Non-pigmented ciliary epithelial cell (primary cell): ENCODE results near the gene CAMSAP1.

Source experiments
- DNase-seq: peaks from one replicate; pipeline ENCODE4 v3.0.0-alpha.2; 2010; ENCODE audit warnings: low read depth

CAMSAP1 gene

DNA sequence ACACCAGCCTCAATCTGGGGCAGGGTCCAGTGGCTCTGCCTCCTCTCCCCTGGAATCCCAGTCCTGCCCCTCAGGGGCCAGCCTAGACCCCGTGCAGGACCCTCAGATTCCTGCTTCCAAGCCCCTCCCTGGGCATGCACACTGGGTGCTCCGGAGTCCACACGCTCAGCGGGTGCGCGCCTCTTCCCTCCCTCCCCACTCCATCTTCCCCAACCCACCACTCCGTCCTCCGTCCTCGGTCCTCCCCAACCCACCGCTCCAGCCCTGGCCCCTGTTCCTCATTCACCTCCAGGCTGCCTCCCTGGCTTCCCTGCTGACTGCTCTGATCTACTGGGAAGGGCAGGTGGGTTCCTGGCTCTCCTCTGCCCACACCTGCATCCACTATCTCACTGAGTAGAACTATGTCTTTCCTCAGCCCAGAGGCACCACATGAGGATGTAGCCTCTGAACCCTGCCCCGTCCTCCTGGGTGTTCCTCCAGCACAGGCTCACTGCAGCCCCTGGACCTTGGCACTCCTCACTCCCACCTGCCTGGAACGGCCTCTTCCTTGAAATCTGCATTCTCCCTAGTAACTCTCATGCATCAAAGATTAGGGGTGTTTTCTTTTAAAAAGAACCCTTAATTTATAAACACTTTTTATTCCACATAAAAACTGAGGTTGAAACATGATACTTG, 92.8 kb downstream of the CAMSAP1 start:
- no peak for DNase-seq

DNA sequence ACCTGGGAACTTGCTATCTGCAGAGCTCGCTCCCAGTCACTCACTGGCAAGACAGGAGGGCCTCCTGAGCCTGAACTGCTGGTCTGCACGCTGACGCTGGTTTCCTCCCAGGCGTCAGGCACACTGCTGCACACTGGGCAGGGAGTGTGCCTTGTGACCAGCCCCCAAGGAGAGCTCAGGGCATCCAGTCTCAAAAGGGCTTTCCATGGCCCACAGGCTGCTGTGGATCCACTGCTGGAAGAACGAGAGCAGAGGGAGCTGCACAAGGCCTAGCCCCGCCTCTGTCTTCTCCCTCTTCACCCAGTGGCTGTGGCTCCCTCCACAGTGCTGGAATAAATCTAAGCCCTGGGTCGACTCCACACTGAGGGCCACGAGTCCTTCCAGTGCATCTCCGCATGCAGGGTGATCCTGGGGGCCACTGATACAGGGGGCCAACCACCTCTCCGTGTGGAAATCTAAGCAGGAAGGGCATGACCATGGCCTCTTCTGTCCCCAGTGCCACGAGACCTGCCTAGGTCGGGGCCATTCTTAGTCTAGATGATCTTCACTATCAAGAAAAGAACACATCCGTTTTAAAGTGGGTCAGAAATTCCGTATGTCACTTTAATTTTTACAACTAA, 93.6 kb downstream of the CAMSAP1 start:
- DNase-seq: no peak

DNA sequence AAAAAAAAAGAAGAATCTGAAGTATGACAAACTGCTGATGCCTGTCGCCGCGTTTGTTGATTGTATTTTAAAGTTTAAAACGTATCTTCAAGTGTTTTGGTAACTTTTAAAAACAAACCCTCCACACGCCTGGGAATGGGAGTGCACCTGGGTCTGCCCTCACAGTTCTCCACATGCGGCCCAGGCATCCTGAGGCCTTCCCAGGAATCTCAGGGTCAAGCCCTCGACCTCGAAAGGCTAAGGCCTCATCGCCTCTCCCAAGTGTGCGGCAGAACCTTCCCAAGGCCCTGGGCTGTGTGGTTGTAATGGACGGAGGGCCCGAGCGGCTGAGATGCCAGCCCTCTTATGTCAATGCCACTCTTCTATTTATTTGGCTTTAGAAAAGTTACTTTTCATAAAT, 94.4 kb downstream of the CAMSAP1 start:
- no peak for DNase-seq

DNA sequence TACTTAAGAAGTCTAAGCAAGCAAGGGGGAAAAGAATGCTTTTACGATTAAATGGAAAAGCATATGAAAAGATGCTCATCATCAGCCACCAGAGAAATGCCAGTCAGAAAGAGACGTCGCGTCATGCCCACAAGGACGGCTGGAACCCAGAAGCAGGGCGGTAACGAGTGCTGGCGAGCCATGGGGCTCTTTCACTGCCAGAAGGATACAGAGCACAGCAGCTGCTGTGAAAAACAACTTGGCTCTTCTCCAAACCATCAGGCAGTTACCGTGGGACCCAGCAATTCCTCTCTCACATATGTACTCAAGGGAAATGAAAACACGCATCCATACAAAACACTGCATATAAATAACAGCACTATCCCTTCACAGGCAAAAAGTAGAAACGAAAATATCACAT, 95.5 kb downstream of the CAMSAP1 start:
- DNase-seq: no peak

DNA sequence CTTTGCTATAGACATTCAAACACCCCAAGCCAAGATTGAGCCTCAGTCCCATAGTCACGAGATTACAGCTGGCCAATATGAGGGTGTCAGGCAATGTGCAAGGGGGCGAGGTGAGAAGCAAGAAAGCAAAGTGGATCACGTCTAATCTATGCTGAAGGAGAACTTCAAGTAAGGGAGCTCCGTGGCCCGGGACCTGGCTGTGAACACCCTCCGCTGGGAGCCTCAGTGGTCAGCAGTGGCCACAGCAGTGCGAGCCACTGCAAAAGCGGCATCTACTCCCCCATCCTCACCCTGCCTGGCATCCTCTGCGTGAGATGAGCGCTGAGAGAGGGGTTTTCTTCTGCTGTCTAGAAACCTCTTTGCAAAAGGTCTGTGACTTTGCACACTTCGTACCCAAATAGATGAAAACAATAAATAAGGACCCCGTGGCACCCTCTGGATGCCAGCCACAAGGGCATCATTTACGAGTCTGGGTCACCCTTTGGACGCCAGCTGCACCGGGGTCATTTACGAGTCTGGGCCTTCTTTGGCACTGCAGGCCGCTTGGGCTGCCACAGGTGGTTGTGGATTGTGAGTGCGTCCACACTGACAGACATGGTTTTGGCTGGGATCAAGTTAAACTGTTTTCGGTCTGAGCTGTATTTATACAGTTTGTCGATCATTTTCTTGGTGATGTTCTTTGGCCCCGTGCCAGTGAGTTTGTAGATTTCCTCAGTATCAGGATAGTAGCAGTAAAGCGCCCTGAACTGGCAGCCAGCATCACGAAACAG, 96.4 kb downstream of the CAMSAP1 start:
- DNase-seq: no peak

DNA sequence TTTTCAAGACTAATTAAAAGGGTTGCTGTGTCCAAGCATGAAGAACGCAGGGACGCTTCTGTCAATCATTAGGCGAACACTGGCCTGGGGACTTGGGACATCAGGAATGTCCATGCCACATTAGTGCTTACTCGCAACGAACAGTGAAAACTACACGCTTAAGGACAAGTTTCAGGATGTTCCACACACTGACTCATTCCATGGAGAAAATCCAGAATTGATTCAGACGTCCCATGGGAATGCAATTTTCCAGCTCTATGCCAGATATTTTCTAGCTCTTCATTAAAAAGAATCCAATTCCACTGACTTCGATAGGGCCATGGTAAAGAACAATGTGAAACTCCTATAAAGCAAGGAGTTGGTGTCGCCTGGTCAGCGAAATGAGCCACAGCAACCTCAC, 98.2 kb downstream of the CAMSAP1 start:
- DNase-seq: no peak

DNA sequence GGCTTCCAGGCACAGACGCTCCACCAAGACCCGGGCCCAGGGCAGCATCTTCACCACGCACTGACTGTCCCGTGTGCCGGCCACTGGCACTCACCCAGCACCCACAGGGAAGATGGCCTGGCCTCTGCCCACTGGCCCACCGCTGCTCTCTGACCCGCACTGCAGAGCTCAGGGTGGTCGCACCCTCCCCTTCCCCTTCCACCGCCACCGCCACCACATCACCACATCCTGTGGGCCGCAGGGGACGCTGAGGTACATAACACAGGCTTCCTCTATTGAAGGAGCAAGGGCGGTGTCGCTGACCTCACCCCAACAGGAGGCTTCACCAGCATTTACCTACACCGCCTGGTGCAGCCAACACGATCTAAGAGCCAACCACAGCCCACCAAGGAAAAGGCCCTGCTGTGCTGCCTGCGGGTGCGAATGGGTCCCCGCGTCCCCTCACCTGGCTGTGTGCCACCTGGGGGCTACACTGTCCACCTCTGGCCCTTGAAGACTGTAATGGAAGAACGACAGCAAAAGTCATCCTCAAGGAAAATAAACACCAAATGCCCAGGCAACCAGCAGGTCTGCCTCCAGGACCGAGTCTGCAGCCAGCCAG, 101.8 kb downstream of the CAMSAP1 start:
- DNase-seq: no peak

DNA sequence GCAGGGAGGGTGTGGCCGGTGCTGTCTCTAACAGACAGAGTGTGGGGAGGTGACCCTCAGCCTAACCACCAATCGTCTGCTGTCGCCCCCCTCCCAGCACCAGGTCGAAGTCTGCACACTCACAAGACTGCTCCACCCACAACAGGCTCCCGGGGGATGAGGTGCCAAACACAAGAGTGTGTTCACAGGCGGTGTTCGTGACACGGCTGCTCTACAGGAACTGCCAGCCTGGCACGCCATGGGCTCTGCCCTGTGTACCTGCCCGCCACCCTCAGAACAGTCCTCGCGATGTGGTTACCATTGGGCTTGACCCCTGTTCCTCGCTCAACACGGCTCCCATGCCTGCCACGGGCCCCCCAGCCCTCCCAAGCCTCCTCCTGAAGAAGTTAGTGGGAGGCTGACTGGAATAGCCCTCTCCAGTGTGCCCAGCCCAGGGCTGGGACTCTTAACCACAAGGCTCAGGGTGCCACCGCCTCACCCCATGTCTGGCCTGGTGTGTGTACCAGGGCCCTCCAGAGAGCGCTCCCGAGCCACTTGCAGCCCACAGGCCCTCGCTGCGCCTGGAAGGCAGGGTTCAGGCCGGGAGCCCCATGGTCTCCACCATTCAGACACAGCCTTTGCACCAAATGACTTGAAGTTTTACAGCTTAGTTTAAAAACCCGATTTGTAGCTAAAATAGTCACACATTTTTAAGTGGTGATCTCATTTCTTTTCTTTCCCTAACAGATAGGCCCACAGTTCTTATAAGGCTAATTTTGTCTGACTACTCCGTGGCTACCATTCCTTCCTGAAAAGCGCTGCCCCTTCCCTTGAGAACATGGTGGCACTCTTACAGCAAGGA, 102.5 kb downstream of the CAMSAP1 start:
- DNase-seq: peak; percentile 8

DNA sequence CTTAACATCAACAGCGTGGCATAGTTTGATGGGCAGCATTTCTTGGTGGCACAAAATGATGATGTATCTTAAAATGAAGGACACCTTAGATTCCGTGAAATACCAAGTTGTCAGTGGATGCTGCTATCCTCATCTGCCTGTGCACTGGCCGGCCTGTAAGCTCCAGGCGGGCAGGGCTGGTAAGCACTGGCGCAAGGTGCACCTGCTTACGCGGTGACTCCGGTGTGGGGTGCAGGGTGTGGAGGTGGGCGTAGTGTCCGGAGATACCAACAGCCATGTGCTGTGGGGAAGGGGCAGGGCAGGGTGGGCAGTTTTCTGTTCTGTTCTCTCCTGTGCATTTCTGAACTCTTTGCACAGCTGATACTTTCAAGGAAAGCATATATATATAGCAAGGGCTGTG, 103.9 kb downstream of the CAMSAP1 start:
- DNase-seq: no peak

DNA sequence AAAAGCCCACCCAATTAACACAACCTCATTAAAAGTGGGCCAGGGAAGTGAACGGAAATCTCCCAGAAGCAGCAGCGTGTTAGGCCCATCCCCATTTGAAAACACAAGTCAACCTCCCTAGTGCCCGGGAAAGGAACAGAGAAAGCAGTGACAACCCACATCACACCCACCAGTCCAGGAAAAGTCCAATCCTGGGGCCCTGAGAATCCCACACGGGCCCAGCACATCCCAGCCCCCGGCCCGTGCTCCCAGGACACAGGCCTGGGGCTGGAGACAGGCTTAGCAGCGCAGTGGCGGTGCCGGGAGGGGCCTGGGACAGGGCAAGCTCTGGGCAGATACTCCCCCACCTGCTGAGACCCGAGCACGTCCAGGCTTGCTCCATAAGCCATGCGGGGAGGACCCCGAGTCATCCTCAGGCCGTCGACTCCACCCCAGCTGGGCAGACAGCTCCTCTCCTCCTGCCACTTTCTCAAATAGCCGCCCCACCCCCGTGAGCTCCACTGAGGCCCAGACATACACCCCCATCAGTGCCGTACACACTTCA, 104.4 kb downstream of the CAMSAP1 start:
- DNase-seq: no peak

DNA sequence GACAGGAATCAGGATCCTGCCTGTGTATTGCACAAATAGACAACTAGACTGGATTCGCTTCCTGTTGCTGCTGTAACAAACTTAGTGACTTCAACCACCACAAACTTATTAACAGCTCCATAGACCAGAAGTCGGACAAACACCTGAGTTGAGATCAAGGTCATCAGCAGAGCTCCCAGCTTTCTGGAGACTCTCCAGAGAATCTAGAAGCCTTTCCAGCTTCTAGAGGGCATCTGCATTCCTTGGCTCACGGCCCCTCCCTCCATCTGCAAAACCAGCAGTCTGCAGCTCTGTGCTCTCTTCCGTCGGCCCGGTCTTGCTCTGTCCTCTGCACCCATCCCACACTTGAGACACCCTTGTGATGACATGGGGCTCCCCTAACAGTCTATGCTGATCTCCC, 106.3 kb downstream of the CAMSAP1 start:
- DNase-seq: no peak

DNA sequence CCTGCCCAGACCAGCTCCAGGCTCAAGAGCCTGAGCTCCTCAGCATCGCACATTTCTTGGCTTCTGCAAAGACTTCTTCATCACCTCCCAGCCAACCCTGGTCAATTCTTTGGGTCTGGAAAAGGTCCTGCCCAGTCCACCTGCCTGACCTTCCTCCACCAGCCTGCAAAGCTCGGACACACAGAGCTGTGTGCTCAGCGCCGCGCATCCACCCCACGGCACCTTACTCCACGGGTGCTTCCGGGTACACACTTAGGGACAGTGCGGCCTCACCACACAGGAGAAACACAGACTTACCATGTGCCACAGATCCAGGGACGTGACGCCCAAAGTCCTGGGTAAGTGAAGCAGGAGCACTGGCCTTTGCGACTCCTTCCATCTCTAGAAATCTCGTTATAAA, 108.1 kb downstream of the CAMSAP1 start:
- DNase-seq: no peak

DNA sequence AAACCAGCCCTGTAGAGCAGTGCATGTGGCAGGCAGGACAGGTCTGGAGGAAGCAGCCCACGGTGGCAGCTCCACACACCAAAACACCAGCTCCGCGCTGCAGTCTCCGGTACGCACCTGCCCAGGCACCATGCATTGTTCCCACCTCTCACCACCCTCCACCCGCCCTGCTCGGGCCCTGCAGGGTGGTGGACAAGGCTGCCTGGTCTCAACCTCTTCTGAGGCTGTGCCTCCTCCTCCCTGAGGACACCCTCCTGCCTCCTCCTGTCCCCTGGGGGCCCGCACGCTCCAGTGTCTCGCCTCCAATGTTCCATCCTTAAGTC, 109.1 kb downstream of the CAMSAP1 start:
- DNase-seq: no peak

DNA sequence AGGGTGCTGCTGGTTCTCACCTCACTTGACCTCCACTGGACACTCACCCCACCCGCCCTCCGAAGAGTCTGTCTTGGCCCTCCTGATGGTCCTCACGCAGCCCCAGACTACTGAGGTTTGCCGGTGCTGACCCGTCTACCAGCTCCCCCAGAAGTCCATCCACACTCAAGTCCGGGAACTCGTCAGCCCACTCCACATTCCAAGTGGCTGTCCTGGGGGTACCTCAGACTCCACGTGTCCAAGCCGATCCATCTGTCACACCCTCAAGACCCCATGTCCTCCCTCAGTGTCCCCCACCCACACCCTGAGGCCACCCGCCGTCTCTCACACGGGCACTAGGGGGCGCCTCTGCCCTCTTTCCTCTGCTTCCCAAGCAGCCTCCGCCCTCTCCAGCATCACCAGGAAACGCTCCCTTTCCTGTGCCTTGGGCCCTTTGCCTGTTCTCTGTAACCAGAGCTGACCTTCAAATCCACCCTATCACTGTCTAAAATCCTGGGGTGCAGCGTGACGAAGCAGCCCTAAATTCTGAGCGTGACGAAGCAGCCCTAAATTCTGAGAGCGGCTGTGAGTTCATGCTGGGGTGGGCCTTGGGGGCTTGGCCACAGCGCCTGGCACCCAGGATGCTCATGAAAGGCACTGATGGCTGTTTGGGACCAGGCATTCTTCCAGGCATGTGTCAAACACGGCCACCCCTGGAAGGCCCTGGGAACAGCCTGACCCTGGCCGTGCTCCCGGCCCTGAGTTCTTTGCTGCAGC, 109.7 kb downstream of the CAMSAP1 start:
- DNase-seq: no peak

DNA sequence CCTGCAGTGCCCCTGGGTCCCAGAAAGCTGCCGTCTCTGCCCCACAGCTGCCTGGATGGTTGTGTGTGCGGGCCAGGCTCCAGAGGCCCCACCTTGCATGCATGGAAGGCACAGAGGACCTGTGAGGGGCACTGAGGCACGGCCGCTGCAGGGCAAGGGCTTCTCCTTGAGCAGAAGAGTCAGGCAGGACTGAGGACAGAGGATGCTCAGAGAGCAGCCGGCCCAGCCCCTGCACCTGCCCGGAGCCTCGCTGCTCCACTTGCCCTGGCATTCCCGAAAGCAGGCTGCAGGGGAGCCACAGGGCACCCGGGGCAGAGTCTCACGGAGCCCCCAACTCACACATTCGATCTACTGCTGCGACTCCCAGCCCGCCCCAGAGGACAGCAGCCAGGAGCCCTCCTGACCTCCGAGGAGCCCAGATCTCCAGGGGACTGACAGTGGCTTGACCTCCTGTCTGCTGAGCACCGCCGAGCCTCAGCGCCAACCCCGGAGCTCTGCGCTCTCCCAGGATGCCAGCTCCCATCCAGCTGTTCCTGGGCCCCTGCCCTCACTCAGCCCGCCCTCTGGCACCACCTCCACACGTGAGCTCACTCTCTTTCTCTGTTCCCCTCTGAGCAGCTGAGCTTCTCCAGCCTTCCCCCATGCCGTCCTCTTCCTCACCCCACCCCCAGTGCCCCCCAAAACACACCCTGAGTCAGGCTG, 110.4 kb downstream of the CAMSAP1 start:
- DNase-seq: no peak

DNA sequence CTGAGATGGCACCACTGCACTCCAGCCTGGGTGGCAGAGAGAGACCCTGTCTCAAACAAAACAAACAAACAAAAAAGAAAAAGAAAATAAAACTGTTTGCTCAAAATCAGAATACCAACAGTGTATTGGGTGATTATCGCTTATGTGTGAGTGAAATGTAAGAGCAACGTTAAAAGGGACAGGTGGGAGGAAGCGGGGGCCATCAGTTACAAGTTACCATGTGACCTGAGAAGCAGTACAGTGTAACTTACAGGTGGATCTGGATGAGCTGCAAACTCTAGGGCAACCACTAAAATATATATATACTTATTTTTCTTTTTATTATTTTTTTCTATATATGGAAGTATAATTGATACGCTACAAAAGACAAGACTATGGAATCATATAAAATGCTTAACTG, 112.0 kb downstream of the CAMSAP1 start:
- DNase-seq: no peak

DNA sequence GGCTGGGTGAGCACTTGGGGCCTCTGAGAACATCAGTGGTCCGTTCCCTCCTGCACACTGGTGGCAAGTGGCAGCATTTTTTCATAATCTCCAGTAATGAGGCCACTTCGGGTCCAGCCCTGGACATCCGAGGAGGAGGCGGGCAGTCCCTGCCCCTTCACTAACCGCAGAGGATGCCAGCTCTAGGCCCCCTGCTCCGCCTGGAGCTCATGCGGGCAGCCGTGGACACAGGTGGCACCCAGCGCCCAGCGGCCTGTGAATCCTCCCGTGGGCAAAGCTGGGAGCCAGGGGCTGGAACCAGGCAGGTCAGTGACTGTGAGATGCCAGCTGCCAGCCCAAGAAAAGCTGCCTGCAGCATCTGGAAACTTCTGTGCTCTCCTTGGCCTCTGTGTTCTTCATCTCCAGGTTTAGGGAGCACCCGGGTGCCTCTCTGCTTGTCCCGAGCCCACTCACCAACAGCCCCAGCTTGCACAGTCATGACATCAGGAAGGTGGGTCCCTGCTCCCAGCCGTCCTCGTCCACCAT, 112.9 kb downstream of the CAMSAP1 start:
- no peak for DNase-seq

DNA sequence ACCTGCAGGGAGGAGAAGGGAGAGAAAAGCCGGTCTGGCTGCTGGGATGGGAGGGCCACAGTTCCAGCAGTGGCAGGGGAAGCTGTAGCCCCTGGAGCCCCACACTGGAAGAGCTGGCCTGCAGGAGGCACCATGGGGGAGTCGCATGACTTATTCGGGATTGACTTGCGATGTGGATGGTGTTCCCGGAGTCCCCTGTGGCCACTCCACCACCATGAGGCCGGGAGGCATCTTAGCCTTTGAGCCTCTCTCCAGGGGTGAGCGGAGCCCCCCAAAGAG, 113.3 kb downstream of the CAMSAP1 start:
- DNase-seq: no peak

DNA sequence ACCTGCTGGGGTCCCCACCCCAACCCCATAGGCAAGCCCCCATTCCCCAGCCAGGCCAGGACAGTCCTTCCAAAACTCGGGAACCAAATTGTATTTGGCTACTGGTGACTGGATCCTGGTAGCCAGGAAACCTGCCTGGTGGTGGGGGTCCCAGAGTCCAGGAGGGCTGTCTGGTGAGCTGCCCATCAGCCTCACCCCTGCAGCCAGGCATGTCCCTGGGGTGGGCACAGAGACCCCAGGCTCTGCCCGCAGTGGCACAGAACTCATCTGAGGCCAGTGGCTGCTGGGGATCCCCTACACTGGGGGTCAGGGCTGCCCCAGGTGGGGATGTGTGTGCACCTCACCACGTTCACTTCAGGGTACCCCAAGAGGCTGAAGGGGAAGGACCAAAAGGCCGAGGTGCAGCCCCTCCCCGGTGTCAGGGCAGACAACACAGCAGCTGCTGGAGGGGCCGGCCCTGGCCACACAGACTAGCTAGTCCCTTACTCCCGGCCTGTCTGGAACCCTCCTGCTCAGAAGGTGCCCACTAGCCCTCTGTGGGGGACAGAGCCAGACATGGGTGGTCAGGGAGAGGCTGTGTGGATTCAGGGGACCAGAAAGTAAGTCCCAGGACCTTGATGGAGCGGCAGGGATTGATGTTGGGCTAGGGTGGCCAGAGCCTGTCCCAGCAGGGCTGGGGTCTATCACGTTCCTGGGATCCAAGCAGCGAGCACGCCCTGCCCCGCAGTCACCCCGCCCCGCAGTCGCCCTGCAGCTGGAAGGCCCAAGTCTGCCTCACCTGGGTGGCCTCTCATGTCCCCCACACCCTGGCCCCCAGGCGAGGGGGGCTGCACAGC, 113.9 kb downstream of the CAMSAP1 start:
- no peak for DNase-seq
